Measurements from ENCODE around the gene PNMA6E. TPM values are rescaled to one million over a fixed set of nuclear protein-coding genes. Genes with fewer than 3 reads are reported as not detected.

The PNMA6E gene
- total RNA-seq, 1 donor from 2014 or later: not detected

GRCh38 chrX:153443476-153444332, 42.6 kb upstream of the PNMA6E start:
- intact Hi-C loops (cut with micrococcal nuclease): no loop called here
- Mint-ChIP-seq H3K4me1 (ENCODE audit: low read depth) (no peaks in the 10 kb centered on the region), H3K9me3 (no peaks in the 10 kb centered on the region), H3K4me3 (no peak overlapping the region), H3K27ac (no peak overlapping the region), H3K36me3 (ENCODE audit: low read depth) (no peaks in the 10 kb centered on the region), H3K27me3 (ENCODE audit: insufficient read depth) (peaks cover 2% of the 10 kb centered on the region)
- no peak for DNase-seq (ENCODE audit: low spot score)

DNA sequence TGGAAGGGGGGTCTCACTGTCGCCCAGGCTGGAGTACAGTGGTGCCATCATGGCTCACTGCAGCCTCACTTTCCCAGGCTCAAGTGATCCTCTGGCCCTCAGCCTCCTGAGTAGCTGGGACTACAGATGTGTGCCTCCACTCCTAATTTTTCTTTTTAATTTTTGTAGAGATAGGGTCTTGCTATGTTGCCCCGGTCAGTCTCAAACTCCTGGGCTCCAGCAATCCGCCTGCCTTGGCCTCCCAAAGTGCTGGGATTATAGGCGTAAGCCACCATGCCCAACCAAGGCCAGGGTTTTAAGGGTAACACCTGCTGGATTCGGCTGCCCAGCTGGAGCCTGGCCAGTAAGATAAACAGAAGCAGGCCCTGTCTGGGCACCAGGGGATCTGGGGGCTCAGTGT, 41.3 kb upstream of the PNMA6E start:
- no peaks in the 10 kb centered on the region for H3K36me3 Mint-ChIP-seq (ENCODE audit: low read depth)
- DNase-seq (ENCODE audit: low spot score): no peak
- intact Hi-C loops (cut with micrococcal nuclease): no loop called here
- no peak overlapping the region for H3K4me3 Mint-ChIP-seq
- no peaks in the 10 kb centered on the region for H3K4me1 Mint-ChIP-seq (ENCODE audit: low read depth)
- H3K27me3 Mint-ChIP-seq (ENCODE audit: insufficient read depth): peaks cover 3% of the 10 kb centered on the region
- no peak overlapping the region for H3K27ac Mint-ChIP-seq
- H3K9me3 Mint-ChIP-seq: no peaks in the 10 kb centered on the region

DNA sequence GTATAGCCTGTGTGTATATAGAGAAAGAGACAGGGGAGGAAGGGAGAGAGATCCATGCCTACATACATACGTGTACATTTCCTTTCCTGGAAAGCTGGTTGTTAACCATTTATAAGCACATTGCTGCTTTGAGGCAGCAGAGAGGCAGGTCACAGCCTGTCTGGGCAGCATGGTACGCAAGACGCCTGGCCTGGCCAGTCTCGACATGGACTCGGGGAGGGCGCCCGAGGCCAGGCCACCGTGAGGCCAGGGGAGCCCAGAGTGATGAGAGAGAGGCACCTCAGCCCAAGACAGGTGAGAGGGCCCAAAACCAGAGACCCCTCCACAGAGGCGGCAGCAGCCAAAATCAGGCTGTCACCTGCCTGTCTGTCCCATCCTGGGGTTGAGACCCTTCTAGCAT, 40.8 kb upstream of the PNMA6E start:
- Mint-ChIP-seq H3K36me3 (ENCODE audit: low read depth) (no peaks in the 10 kb centered on the region), H3K27me3 (ENCODE audit: insufficient read depth) (peaks cover 3% of the 10 kb centered on the region), H3K4me3 (no peak overlapping the region), H3K27ac (no peak overlapping the region), H3K4me1 (ENCODE audit: low read depth) (no peaks in the 10 kb centered on the region), H3K9me3 (no peaks in the 10 kb centered on the region)
- intact Hi-C loops (cut with micrococcal nuclease): no loop called here
- no peak for DNase-seq (ENCODE audit: low spot score)

DNA sequence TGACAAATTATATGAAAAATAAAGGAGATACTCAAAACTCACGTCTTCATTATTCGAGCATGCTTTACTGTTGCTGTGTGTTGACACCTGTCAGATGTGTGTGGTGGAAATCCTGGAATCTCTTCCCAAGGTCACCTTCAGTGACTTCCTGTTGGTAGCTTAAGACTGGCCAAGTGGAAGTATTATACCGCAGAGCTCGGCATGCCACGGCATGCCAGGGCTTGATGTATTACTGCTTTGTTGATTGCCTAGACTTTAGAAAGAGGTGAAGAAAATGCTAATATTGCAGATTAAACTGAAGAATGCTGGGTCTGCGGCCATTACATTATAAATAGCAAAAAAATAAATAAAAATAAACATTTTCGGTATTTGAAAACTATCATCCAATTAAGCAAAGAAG, 40.1 kb upstream of the PNMA6E start:
- Mint-ChIP-seq H3K27ac (no peak overlapping the region), H3K9me3 (no peaks in the 10 kb centered on the region), H3K4me3 (no peak overlapping the region), H3K27me3 (ENCODE audit: insufficient read depth) (peaks cover 3% of the 10 kb centered on the region), H3K36me3 (ENCODE audit: low read depth) (no peaks in the 10 kb centered on the region), H3K4me1 (ENCODE audit: low read depth) (no peaks in the 10 kb centered on the region)
- intact Hi-C loops (cut with micrococcal nuclease): no loop called here
- no peak for DNase-seq (ENCODE audit: low spot score)

DNA sequence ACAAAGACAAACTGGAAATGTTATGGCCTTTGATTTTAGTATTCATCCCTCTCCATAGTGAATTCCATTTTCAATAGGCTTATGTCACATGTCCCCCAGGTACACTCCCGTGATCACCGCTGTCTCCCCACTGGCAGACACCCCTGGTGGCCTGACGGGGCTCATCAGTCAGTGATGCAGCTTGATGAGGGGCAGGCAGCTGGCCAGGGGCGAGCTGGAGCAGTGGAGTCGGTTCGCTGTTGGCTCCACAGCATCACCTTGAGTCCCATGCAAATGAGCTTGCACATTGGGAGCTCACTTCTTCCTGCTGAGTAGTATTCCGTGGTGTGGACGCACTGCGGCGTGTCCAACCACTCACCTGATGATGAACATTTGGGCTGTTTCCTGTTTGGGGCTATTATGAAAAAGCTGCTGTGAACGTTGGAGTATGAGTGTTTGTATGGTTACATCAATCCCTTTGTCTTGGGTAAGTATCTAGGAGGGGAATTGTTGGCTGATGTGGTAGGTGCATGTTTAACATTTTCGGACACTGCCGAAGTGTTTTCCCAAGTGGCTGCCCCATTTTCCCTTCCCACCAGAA, 39.5 kb upstream of the PNMA6E start:
- no peak overlapping the region for H3K27ac Mint-ChIP-seq
- H3K27me3 Mint-ChIP-seq (ENCODE audit: insufficient read depth): peaks cover 3% of the 10 kb centered on the region
- H3K36me3 Mint-ChIP-seq (ENCODE audit: low read depth): no peaks in the 10 kb centered on the region
- H3K9me3 Mint-ChIP-seq: no peaks in the 10 kb centered on the region
- no peak for DNase-seq (ENCODE audit: low spot score)
- no peak overlapping the region for H3K4me3 Mint-ChIP-seq
- intact Hi-C loops (cut with micrococcal nuclease): no loop called here
- H3K4me1 Mint-ChIP-seq (ENCODE audit: low read depth): no peaks in the 10 kb centered on the region

DNA sequence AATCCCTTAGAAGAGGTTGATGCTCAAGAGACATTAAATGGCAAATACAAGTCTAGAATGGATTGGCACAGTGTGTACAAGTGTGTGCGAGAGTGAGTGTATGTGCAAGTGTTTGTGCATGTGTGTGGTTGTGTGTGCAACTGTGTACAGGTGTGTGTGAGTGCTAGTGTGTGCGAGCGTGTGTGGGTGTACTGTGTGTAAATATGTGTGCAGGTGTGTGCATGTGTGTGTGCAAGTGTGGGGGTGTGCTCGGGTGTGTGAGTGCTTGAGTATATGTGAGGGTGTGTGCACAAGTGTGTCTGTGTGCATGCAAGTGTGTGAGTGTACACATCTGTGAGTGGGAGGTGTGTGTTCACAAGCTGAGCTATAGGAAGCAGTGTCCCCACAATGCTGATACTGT, 38.8 kb upstream of the PNMA6E start:
- Mint-ChIP-seq H3K4me1 (ENCODE audit: low read depth) (no peaks in the 10 kb centered on the region), H3K27ac (no peak overlapping the region), H3K4me3 (no peak overlapping the region), H3K9me3 (no peaks in the 10 kb centered on the region), H3K27me3 (ENCODE audit: insufficient read depth) (peaks cover 3% of the 10 kb centered on the region), H3K36me3 (ENCODE audit: low read depth) (no peaks in the 10 kb centered on the region)
- intact Hi-C loops (cut with micrococcal nuclease): no loop called here
- no peak for DNase-seq (ENCODE audit: low spot score)

- no peak for DNase-seq (ENCODE audit: low spot score)
- Mint-ChIP-seq H3K27ac (no peak overlapping the region), H3K36me3 (ENCODE audit: low read depth) (no peaks in the 10 kb centered on the region)
Measured at GRCh38 chrX:153438532-153438931, 37.4 kb upstream of the PNMA6E start.

DNA sequence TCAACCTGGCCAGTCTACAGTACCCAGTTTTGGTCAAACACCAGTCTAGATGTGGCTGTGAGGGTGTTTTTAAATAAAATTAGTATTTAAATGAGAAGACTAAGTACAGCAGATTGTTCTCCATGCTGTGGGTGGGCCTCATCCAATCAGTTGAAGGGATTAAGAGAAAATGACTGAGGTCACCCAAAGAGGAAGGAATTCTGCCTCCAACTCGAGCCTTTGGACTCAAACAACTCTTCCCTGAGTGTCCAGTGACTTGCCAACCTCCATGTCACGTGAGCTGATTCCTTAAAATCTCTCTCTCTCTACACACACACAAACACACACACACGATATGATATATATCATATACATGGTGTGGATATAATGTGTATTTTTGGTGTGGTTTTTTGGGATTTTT, 34.7 kb upstream of the PNMA6E start:
- Mint-ChIP-seq H3K9me3 (no peaks in the 10 kb centered on the region), H3K27ac (no peak overlapping the region), H3K4me3 (no peak overlapping the region), H3K27me3 (ENCODE audit: insufficient read depth) (peaks cover 3% of the 10 kb centered on the region), H3K4me1 (ENCODE audit: low read depth) (no peaks in the 10 kb centered on the region), H3K36me3 (ENCODE audit: low read depth) (no peaks in the 10 kb centered on the region)
- intact Hi-C loops (cut with micrococcal nuclease): no loop called here
- no peak for DNase-seq (ENCODE audit: low spot score)

More at GRCh38 chrX:153438532-153438931, 37.4 kb upstream of the PNMA6E start:
- H3K27me3 Mint-ChIP-seq (ENCODE audit: insufficient read depth): peaks cover 3% of the 10 kb centered on the region
- intact Hi-C loops (cut with micrococcal nuclease): no loop called here
- H3K9me3 Mint-ChIP-seq: no peaks in the 10 kb centered on the region
- H3K4me3 Mint-ChIP-seq: no peak overlapping the region
- H3K4me1 Mint-ChIP-seq (ENCODE audit: low read depth): no peaks in the 10 kb centered on the region

DNA sequence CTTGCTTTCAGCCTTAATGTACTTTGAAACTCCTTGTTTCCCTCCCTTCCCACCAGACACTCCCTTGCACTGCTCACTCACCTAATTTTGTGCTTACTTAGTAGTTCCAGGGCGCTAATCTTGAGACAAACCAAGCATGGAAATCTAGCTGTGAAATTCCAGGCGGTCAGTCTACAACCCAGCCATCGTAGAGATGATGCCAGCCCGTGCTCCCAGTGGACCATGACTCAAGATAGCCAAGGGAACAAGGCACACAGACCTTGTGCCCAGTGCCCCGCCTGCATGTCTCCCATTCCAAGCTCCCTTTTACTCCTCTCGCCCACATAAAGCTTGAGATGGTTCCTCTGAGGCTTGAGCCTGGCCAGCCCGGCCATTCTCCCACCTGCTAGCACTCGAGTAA, 33.7 kb upstream of the PNMA6E start:
- no peaks in the 10 kb centered on the region for H3K36me3 Mint-ChIP-seq (ENCODE audit: low read depth)
- no peaks in the 10 kb centered on the region for H3K4me1 Mint-ChIP-seq (ENCODE audit: low read depth)
- peaks cover 2% of the 10 kb centered on the region for H3K27me3 Mint-ChIP-seq (ENCODE audit: insufficient read depth)
- no peak overlapping the region for H3K4me3 Mint-ChIP-seq
- H3K9me3 Mint-ChIP-seq: no peaks in the 10 kb centered on the region
- no peak overlapping the region for H3K27ac Mint-ChIP-seq
- no peak for DNase-seq (ENCODE audit: low spot score)
- intact Hi-C loops (cut with micrococcal nuclease): no loop called here

DNA sequence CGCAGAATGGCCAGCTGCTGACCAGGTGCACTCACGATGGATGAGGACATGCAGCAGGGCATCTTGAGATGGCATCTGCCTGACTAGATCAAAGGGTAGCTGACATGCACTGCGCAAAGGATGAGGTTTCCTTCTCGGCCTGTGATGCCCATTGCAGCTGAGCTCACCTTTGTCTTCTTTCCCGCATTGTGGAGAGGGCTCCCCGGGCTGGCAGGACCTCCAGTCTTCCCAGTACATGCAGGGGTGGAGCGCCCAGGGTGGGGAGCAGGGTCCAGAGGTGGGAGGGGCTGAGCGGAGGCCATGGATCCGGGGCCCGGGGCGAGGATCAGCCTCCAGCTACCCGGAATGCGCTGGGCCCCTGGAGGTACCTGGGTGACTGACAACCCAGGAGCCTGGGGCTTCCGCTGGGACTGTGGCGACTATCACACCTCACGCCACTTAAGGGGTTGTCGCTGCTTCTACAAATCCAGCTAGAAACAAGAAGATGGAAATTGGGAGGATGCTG, 32.7 kb upstream of the PNMA6E start:
- Mint-ChIP-seq H3K36me3 (ENCODE audit: low read depth) (no peaks in the 10 kb centered on the region), H3K4me3 (no peak overlapping the region), H3K4me1 (ENCODE audit: low read depth) (no peaks in the 10 kb centered on the region), H3K27me3 (ENCODE audit: insufficient read depth) (peaks cover 2% of the 10 kb centered on the region), H3K27ac (no peak overlapping the region), H3K9me3 (no peaks in the 10 kb centered on the region)
- no peak for DNase-seq (ENCODE audit: low spot score)
- intact Hi-C loops (cut with micrococcal nuclease): no loop called here

- H3K36me3 Mint-ChIP-seq (ENCODE audit: low read depth): no peaks in the 10 kb centered on the region
- no peak overlapping the region for H3K27ac Mint-ChIP-seq
- no peaks in the 10 kb centered on the region for H3K9me3 Mint-ChIP-seq
- no peak for DNase-seq (ENCODE audit: low spot score)
- H3K4me3 Mint-ChIP-seq: no peak overlapping the region
- intact Hi-C loops (cut with micrococcal nuclease): no loop called here
- no peaks in the 10 kb centered on the region for H3K4me1 Mint-ChIP-seq (ENCODE audit: low read depth)
- no peaks in the 10 kb centered on the region for H3K27me3 Mint-ChIP-seq (ENCODE audit: insufficient read depth)
Measured at GRCh38 chrX:153433161-153433680, 32.1 kb upstream of the PNMA6E start.

DNA sequence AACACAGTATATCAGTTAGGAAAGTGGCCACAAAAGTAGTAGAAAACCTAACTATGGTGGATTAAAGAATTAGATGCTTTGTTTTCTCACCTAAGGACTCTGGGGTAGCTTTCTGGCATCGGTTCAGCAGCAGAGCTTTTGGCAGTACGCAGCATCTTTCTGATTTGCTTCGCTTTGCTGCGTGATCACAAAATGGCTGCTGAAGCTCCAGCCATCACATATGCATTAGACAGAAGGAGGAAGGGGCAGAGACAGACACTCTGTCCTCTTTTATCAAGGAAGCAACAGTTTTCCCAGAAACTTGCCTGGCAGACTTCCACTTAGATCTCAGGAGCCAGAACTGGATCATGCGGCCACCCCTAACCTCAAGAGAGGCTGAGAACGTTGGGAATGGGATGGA, 29.6 kb upstream of the PNMA6E start:
- intact Hi-C loops (cut with micrococcal nuclease): no loop called here
- no peaks in the 10 kb centered on the region for H3K36me3 Mint-ChIP-seq (ENCODE audit: low read depth)
- no peaks in the 10 kb centered on the region for H3K9me3 Mint-ChIP-seq
- no peaks in the 10 kb centered on the region for H3K27me3 Mint-ChIP-seq (ENCODE audit: insufficient read depth)
- no peaks in the 10 kb centered on the region for H3K4me1 Mint-ChIP-seq (ENCODE audit: low read depth)
- DNase-seq (ENCODE audit: low spot score): no peak
- H3K4me3 Mint-ChIP-seq: no peak overlapping the region
- no peak overlapping the region for H3K27ac Mint-ChIP-seq

GRCh38 chrX:153426204-153426603, 25.1 kb upstream of the PNMA6E start:
- no peak overlapping the region for H3K4me3 Mint-ChIP-seq
- intact Hi-C loops (cut with micrococcal nuclease): no loop called here
- H3K27me3 Mint-ChIP-seq (ENCODE audit: insufficient read depth): no peaks in the 10 kb centered on the region
- H3K27ac Mint-ChIP-seq: no peak overlapping the region
- DNase-seq (ENCODE audit: low spot score): no peak
- no peaks in the 10 kb centered on the region for H3K9me3 Mint-ChIP-seq
- no peaks in the 10 kb centered on the region for H3K4me1 Mint-ChIP-seq (ENCODE audit: low read depth)
- H3K36me3 Mint-ChIP-seq (ENCODE audit: low read depth): no peaks in the 10 kb centered on the region

All from activated T-helper 1 cell treated with anti-CD3 and anti-CD28 coated beads, Interleukin-12 subunit alpha, Interleukin-12 subunit beta, Interleukin-2, Interleukin-4 antibody, amounts not matched to agents 30 ng/mL and 10 ng/mL and 1 ng/mL, durations not matched to agents 14 hours and 24 hours and 36 hours (primary cell).